CD4-positive, alpha-beta T cell treated with Interleukin-21 for 1 hour (primary cell): ENCODE data around the gene NCBP3.
A peak's percentile ranks its signal among the peaks of the same experiment; 100 is the strongest.
"Not testable (repeated sequence)": the region's sequence is repeated elsewhere in the genome, so short reads cannot be mapped to it uniquely, and the experiment has no call there.

Experiments used
- DNase-seq: peaks from one replicate; pipeline ENCODE4 v3.0.0-alpha.2; 2020

Gene NCBP3

GRCh38 chr17:3809135-3809534 lies 36.9 kb downstream of the NCBP3 start:
- no peak for DNase-seq

- no peak for DNase-seq
Observed at GRCh38 chr17:3808701-3809100, 37.3 kb downstream of the NCBP3 start.

- DNase-seq: no peak
Observed at GRCh38 chr17:3805581-3805980, 40.5 kb downstream of the NCBP3 start.

- no peak for DNase-seq
Observed at GRCh38 chr17:3804503-3804931, 41.5 kb downstream of the NCBP3 start.

GRCh38 chr17:3803308-3803640 lies 42.8 kb downstream of the NCBP3 start:
- no peak for DNase-seq

- no peak for DNase-seq
Observed at GRCh38 chr17:3802461-3803307, 43.4 kb downstream of the NCBP3 start.

- DNase-seq: no peak
Observed at GRCh38 chr17:3801792-3802191, 44.3 kb downstream of the NCBP3 start.

- DNase-seq: no peak
Observed at GRCh38 chr17:3801347-3801746, 44.7 kb downstream of the NCBP3 start.

- no peak for DNase-seq
Observed at GRCh38 chr17:3800362-3801271, 45.4 kb downstream of the NCBP3 start, which contains the start of gene ITGAE. Gene ITGAE, minus strand, starts transcription at chr17:3801188. Its CDS starts 44 bp downstream, at chr17:3801144.

- no peak for DNase-seq
Observed at GRCh38 chr17:3799181-3799945, 46.7 kb downstream of the NCBP3 start.

- DNase-seq: peak; percentile 18
Observed at GRCh38 chr17:3798273-3799180, 47.5 kb downstream of the NCBP3 start.

- no peak for DNase-seq
Observed at GRCh38 chr17:3796822-3797170, 49.2 kb downstream of the NCBP3 start.

GRCh38 chr17:3796110-3796821 lies 49.8 kb downstream of the NCBP3 start:
- peak; percentile 81 for DNase-seq

GRCh38 chr17:3795390-3796102 lies 50.5 kb downstream of the NCBP3 start:
- DNase-seq: no peak

- DNase-seq: peak; percentile 61
Observed at GRCh38 chr17:3794557-3795389, 51.3 kb downstream of the NCBP3 start.

GRCh38 chr17:3794152-3794551 lies 51.9 kb downstream of the NCBP3 start:
- DNase-seq: not testable (repeated sequence)

GRCh38 chr17:3793258-3793657 lies 52.8 kb downstream of the NCBP3 start:
- DNase-seq: not testable (repeated sequence)

GRCh38 chr17:3792481-3792880 lies 53.6 kb downstream of the NCBP3 start:
- DNase-seq: no peak

GRCh38 chr17:3788200-3788599 lies 57.8 kb downstream of the NCBP3 start:
- DNase-seq: peak; percentile 56

- DNase-seq: not testable (repeated sequence)
Observed at GRCh38 chr17:3785323-3785722, 60.7 kb downstream of the NCBP3 start.
